RWPE2 (cell line): ENCODE data around the gene SCYL1.

ENCODE experiments used
- ATAC-seq: fragments of 200-7000 bp; cut with Tn5 transposase; 3 replicates; pipeline ENCODE4 v1.9.1; 2021; ENCODE audit warnings: low read depth
- DNase-seq: peaks from one replicate; pipeline ENCODE4 v3.0.0-alpha.2; 2020; ENCODE audit warnings: low spot score
- H3K27ac ChIP-seq: fragments of 450-650 bp; 2 replicates; pipeline ENCODE4 v1.5.1; 2017; ENCODE audit warnings: mild to moderate bottlenecking; ENCODE audit not compliant: poor library complexity, severe bottlenecking
- H3K27me3 ChIP-seq: fragments of 250-450 bp; sonication (Bioruptor Pico); 2 replicates; pipeline ENCODE4 v1.5.1; 2021; ENCODE audit warnings: mild to moderate bottlenecking, moderate library complexity; ENCODE audit not compliant: insufficient read depth, poor library complexity, severe bottlenecking
- H3K36me3 ChIP-seq: fragments of 250-450 bp; sonication (Bioruptor Pico); 2 replicates; pipeline ENCODE4 v1.5.1; 2020; ENCODE audit warnings: low read depth, mild to moderate bottlenecking, moderate library complexity
- H3K4me1 ChIP-seq: fragments of 250-450 bp; sonication (Bioruptor Pico); 2 replicates; pipeline ENCODE4 v1.5.1; 2021; ENCODE audit warnings: mild to moderate bottlenecking, moderate library complexity; ENCODE audit not compliant: insufficient read depth, poor library complexity, severe bottlenecking
- H3K4me3 ChIP-seq: fragments of 250-450 bp; sonication (Bioruptor Pico); 2 replicates; pipeline ENCODE4 v1.5.1; 2021; ENCODE audit warnings: mild to moderate bottlenecking, moderate library complexity; ENCODE audit not compliant: severe bottlenecking
- H3K9me3 ChIP-seq: fragments of 250-450 bp; sonication (Bioruptor Pico); 2 replicates; pipeline ENCODE4 v1.5.1; 2021; ENCODE audit warnings: mild to moderate bottlenecking, moderate library complexity; ENCODE audit not compliant: severe bottlenecking
- TF ChIP-seq, protein P1 (sequence below): fragments of 450-650 bp; IDR thresholded peaks from one replicate; pipeline ENCODE4 v1.5.1; 2017; ENCODE audit warnings: mild to moderate bottlenecking, moderate library complexity; ENCODE audit not compliant: poor library complexity, severe bottlenecking

The SCYL1 gene

GRCh38 chr11:65536412-65537295 lies 11.8 kb downstream of the SCYL1 start:
- Histone ChIP-seq H3K36me3 (peaks cover 25% of the 10 kb centered on the region), H3K9me3 (no peaks in the 10 kb centered on the region), H3K4me1 (peaks cover 7% of the 10 kb centered on the region), H3K4me3 (no peak overlapping the region), H3K27ac (no peak overlapping the region), H3K27me3 (no peaks in the 10 kb centered on the region)
- DNase-seq (no peak), ATAC-seq (no peak)
- TF ChIP-seq, protein P1, sequence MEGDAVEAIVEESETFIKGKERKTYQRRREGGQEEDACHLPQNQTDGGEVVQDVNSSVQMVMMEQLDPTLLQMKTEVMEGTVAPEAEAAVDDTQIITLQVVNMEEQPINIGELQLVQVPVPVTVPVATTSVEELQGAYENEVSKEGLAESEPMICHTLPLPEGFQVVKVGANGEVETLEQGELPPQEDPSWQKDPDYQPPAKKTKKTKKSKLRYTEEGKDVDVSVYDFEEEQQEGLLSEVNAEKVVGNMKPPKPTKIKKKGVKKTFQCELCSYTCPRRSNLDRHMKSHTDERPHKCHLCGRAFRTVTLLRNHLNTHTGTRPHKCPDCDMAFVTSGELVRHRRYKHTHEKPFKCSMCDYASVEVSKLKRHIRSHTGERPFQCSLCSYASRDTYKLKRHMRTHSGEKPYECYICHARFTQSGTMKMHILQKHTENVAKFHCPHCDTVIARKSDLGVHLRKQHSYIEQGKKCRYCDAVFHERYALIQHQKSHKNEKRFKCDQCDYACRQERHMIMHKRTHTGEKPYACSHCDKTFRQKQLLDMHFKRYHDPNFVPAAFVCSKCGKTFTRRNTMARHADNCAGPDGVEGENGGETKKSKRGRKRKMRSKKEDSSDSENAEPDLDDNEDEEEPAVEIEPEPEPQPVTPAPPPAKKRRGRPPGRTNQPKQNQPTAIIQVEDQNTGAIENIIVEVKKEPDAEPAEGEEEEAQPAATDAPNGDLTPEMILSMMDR, result no peak

DNA sequence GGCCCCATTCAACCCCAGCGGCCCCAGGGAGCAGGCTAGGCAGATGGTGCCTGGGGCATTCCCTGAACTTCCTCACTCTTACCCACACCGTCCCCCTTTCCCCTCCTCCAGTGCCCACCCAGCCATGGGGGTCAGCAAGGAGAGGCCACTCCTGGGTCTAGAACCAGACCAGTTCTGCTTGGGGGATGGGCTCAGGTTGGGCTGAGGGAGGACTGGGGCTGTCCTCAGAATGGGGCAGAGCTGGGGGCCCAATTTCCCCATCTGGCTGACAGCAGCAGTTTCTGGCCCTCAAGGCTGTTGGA lies 12.4 kb downstream of the SCYL1 start:
- peaks cover 21% of the 10 kb centered on the region for H3K36me3 ChIP-seq
- H3K4me1 ChIP-seq, result peaks cover 11% of the 10 kb centered on the region
- no peak for ATAC-seq

DNA sequence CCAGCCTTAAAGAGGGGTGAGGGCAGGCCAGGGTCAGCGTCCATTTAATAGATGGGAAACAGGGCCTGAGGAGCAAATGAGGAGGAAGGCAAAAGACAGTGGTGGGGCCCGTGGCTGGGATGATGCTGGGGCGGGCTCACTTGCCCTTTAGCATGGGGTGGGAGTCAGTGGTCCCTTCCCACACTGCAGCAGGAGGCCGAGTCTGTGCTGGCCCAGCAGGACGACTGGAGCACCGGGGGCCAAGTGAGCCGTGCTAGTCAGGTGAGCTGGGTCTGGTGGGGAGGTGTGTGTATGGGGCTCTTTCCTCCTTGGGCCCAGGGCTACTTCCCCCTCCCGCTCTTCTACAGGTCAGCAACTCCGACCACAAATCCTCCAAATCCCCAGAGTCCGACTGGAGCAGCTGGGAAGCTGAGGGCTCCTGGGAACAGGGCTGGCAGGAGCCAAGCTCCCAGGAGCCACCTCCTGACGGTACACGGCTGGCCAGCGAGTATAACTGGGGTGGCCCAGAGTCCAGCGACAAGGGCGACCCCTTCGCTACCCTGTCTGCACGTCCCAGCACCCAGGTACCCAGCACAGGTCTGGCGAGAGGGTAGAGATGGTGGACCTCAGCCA lies 12.8 kb downstream of the SCYL1 start:
- Histone ChIP-seq H3K4me3 (no peak overlapping the region), H3K27me3 (no peaks in the 10 kb centered on the region), H3K4me1 (peaks cover 11% of the 10 kb centered on the region), H3K27ac (no peak overlapping the region), H3K36me3 (peaks cover 21% of the 10 kb centered on the region), H3K9me3 (no peaks in the 10 kb centered on the region)
- TF ChIP-seq, protein P1, result no peak
- DNase-seq (no peak), ATAC-seq (no peak)

More for the DNA sequence above, 12.4 kb downstream of the SCYL1 start:
- TF ChIP-seq, protein P1, result no peak
- DNase-seq, result no peak
- no peak overlapping the region for H3K4me3 ChIP-seq
- H3K27me3 ChIP-seq, result no peaks in the 10 kb centered on the region
- no peaks in the 10 kb centered on the region for H3K9me3 ChIP-seq
- H3K27ac ChIP-seq, result no peak overlapping the region

GRCh38 chr11:65538232-65538914 lies 13.5 kb downstream of the SCYL1 start:
- TF ChIP-seq, protein P1, result no peak
- ATAC-seq, result no peak

More at GRCh38 chr11:65538232-65538914, 13.5 kb downstream of the SCYL1 start:
- Histone ChIP-seq H3K4me1 (peaks cover 11% of the 10 kb centered on the region), H3K4me3 (no peak overlapping the region), H3K9me3 (no peaks in the 10 kb centered on the region), H3K36me3 (peaks cover 17% of the 10 kb centered on the region), H3K27me3 (no peaks in the 10 kb centered on the region), H3K27ac (no peak overlapping the region)
- no peak for DNase-seq
